Uterus (tissue), 2 donors: Measurements from ENCODE around the gene DCTN3.

Source experiments
- POLR2A ChIP-seq, 2 donors: fragments of 450-650 bp; IDR thresholded peaks; one replicate each; pipeline ENCODE4 v1.6.1; 2016; ENCODE audit warnings: antibody characterized with exemption in 2 of 2, mild to moderate bottlenecking in 1 of 2, moderate library complexity in 1 of 2
- TF ChIP-seq, protein P1 (sequence below), 4 experiments: fragments of 200-600 bp in 2 of 4; fragments of 450-650 bp in 2 of 4; sonication (generic) in 2 of 4; IDR thresholded peaks; one replicate each; pipeline ENCODE4 v1.5.1; 2016 to 2019; ENCODE audit warnings: antibody characterized with exemption in 4 of 4, mild to moderate bottlenecking in 2 of 4, moderate library complexity in 1 of 4

DNA sequence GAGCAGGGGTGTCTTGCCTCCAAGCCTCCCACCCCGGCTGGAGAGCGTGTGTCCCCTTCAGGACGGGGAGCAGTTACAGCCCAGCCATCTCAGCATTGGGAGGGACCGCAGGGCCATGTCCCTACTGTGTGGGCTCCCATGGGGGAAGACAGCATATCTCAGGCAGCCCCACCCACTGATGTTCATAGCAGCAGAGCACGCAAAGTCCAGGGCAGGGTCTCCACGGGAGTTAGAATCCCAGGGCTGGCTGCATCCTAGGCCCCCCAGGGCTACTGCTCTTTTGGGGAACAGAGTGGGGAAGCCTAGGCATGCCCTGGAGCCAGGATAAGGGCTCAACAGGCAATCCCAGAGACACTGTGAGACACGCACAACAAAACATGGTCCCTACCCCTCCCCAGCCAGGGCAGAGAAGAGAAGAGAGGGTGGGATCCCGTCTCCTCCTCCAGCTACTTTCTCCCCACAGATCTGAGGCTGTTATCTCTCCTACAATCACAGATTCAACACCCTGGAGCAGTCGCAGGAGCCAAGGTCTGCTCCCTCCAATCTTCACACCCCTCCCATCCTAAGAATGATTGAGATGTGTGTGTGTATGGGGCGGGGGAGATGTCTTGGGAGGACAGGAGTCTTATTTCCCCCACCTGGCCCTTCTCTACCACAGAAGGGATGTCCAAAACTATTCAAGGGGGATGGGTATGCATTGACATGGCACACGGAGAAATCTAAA lies 34.2 kb downstream of the DCTN3 start:
- TF ChIP-seq POLR2A (IDR thresholded peaks at IDR 0.05): no peak
- TF ChIP-seq, protein P1, sequence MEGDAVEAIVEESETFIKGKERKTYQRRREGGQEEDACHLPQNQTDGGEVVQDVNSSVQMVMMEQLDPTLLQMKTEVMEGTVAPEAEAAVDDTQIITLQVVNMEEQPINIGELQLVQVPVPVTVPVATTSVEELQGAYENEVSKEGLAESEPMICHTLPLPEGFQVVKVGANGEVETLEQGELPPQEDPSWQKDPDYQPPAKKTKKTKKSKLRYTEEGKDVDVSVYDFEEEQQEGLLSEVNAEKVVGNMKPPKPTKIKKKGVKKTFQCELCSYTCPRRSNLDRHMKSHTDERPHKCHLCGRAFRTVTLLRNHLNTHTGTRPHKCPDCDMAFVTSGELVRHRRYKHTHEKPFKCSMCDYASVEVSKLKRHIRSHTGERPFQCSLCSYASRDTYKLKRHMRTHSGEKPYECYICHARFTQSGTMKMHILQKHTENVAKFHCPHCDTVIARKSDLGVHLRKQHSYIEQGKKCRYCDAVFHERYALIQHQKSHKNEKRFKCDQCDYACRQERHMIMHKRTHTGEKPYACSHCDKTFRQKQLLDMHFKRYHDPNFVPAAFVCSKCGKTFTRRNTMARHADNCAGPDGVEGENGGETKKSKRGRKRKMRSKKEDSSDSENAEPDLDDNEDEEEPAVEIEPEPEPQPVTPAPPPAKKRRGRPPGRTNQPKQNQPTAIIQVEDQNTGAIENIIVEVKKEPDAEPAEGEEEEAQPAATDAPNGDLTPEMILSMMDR (IDR thresholded peaks at IDR 0.05): no peak
